ENCODE measurements around the gene TUBGCP6. TPM values are rescaled to one million over a fixed set of nuclear protein-coding genes. Genes with fewer than 3 reads are reported as not detected.

Gene TUBGCP6
- total and polyA plus RNA-seq, 2 experiments from 2014 or later, result 18.6 to 47.1 TPM

DNA sequence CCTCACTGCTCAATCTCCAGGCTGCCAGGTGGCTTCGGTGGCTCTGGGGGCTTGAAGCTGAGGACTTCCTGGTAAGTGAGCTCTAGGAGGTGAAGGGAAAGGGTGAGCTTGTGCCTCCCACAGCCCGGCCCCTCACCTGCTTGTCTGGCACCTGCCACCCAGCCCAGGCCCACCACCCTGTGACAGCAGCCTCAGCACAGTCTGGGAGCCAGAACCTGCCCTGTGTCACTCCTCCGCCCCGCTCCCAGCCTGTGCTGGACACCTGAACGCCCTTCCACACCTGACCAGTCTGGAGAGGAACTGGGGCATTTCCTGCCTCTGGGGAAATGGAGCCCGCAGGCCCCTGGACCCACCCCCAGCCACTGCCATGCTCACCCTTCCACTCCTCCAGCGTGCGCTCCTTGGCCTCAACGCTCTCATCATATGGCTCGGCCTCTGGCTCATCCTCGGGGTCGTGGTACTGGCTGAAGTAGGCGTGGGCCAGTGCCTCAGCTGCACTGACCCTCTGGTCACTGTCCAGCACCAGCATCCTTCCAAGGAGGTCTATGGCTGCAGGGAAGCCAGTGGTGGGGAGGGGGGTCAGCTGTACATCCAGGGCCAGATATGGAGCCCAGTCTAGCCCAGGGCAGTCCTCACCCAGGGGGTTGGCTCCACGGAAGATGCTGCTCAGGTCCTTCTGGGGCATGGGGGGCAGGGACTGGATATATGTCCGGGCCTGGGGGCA is 20.3 kb upstream of the TUBGCP6 start (continued):
- TF ChIP-seq, protein P1, sequence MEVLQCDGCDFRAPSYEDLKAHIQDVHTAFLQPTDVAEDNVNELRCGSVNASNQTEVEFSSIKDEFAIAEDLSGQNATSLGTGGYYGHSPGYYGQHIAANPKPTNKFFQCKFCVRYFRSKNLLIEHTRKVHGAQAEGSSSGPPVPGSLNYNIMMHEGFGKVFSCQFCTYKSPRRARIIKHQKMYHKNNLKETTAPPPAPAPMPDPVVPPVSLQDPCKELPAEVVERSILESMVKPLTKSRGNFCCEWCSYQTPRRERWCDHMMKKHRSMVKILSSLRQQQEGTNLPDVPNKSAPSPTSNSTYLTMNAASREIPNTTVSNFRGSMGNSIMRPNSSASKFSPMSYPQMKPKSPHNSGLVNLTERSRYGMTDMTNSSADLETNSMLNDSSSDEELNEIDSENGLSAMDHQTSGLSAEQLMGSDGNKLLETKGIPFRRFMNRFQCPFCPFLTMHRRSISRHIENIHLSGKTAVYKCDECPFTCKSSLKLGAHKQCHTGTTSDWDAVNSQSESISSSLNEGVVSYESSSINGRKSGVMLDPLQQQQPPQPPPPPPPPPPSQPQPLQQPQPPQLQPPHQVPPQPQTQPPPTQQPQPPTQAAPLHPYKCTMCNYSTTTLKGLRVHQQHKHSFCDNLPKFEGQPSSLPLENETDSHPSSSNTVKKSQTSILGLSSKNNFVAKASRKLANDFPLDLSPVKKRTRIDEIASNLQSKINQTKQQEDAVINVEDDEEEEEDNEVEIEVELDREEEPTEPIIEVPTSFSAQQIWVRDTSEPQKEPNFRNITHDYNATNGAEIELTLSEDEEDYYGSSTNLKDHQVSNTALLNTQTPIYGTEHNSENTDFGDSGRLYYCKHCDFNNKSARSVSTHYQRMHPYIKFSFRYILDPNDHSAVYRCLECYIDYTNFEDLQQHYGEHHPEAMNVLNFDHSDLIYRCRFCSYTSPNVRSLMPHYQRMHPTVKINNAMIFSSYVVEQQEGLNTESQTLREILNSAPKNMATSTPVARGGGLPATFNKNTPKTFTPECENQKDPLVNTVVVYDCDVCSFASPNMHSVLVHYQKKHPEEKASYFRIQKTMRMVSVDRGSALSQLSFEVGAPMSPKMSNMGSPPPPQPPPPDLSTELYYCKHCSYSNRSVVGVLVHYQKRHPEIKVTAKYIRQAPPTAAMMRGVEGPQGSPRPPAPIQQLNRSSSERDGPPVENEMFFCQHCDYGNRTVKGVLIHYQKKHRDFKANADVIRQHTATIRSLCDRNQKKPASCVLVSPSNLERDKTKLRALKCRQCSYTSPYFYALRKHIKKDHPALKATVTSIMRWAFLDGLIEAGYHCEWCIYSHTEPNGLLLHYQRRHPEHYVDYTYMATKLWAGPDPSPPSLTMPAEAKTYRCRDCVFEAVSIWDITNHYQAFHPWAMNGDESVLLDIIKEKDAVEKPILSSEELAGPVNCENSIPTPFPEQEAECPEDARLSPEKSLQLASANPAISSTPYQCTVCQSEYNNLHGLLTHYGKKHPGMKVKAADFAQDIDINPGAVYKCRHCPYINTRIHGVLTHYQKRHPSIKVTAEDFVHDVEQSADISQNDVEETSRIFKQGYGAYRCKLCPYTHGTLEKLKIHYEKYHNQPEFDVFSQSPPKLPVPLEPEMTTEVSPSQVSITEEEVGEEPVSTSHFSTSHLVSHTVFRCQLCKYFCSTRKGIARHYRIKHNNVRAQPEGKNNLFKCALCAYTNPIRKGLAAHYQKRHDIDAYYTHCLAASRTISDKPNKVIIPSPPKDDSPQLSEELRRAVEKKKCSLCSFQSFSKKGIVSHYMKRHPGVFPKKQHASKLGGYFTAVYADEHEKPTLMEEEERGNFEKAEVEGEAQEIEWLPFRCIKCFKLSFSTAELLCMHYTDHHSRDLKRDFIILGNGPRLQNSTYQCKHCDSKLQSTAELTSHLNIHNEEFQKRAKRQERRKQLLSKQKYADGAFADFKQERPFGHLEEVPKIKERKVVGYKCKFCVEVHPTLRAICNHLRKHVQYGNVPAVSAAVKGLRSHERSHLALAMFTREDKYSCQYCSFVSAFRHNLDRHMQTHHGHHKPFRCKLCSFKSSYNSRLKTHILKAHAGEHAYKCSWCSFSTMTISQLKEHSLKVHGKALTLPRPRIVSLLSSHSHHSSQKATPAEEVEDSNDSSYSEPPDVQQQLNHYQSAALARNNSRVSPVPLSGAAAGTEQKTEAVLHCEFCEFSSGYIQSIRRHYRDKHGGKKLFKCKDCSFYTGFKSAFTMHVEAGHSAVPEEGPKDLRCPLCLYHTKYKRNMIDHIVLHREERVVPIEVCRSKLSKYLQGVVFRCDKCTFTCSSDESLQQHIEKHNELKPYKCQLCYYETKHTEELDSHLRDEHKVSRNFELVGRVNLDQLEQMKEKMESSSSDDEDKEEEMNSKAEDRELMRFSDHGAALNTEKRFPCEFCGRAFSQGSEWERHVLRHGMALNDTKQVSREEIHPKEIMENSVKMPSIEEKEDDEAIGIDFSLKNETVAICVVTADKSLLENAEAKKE (CRISPR knock-in tag; IDR thresholded peaks at IDR 0.05), result no peak

GRCh38 chr22:50264104-50264745 is 19.4 kb upstream of the TUBGCP6 start:
- peaks cover 8% of the 10 kb centered on the region; the same call in 2 of the 3 replicates for H3K4me1 Mint-ChIP-seq
- peaks cover 45% of the 10 kb centered on the region for H3K27me3 Mint-ChIP-seq (ENCODE audit: insufficient read depth, low read depth, poor library complexity)
- H3K4me1 ChIP-seq (ENCODE audit: insufficient read depth), result peaks cover 8% of the 10 kb centered on the region
- H2AFZ ChIP-seq, result no peak overlapping the region
- no peaks in the 10 kb centered on the region for H3K79me2 ChIP-seq (replicated peaks; ENCODE audit: insufficient read depth)
- no peak overlapping the region for H3K4me3 ChIP-seq
- no peaks in the 10 kb centered on the region for H3K9me2 ChIP-seq (ENCODE audit: insufficient read depth)
- peaks cover 55% of the 10 kb centered on the region for H3K27me3 ChIP-seq (ENCODE audit: insufficient read depth)
- DNase-seq (ENCODE audit: low spot score), result no peak
- H3K36me3 Mint-ChIP-seq (ENCODE audit: low read depth), result no peaks in the 10 kb centered on the region
- no peaks in the 10 kb centered on the region for H3F3A ChIP-seq (replicated peaks; ENCODE audit: low read depth)
- no peaks in the 10 kb centered on the region for H3K9me3 Mint-ChIP-seq
- no peaks in the 10 kb centered on the region for H3K36me3 ChIP-seq (ENCODE audit: insufficient read depth)
- H3K27ac Mint-ChIP-seq, result no peak overlapping the region
- H3K4me3 Mint-ChIP-seq, result no peak overlapping the region
- H4K20me1 ChIP-seq (replicated peaks; ENCODE audit: insufficient read depth), result no peaks in the 10 kb centered on the region; the same call in 1 of the 2 replicates
- no peak overlapping the region for H3K4me2 ChIP-seq
- no peak overlapping the region for H3K27ac ChIP-seq (ENCODE audit: low read depth)
- no peak for ATAC-seq
- no peak for TF ChIP-seq JUNB (IDR thresholded peaks at IDR 0.05; ENCODE audit: unreplicated experiment)
- TF ChIP-seq REST (IDR thresholded peaks at IDR 0.05; ENCODE audit: unreplicated experiment), result no peak
- no peak for TF ChIP-seq POLR2AphosphoS5 (IDR thresholded peaks at IDR 0.05; ENCODE audit: low read depth)
